Parathyroid adenoma (tissue), 2 donors: ENCODE data around the gene GNAT3.

Experiments
- H2AFZ ChIP-seq: fragments of 300-600 bp; sonication (generic); one replicate; pipeline ENCODE4 v1.7.0; 2017; ENCODE audit warnings: antibody characterized with exemption, mild to moderate bottlenecking
- H3K27ac ChIP-seq: fragments of 300-600 bp; sonication (generic); one replicate; pipeline ENCODE4 v1.7.0; 2017
- H3K27me3 ChIP-seq: fragments of 300-600 bp; sonication (generic); one replicate; pipeline ENCODE4 v1.7.0; 2017; ENCODE audit warnings: low read length; ENCODE audit not compliant: control insufficient read depth, insufficient read depth
- H3K36me3 ChIP-seq: fragments of 300-600 bp; sonication (generic); one replicate; pipeline ENCODE4 v1.7.0; 2017; ENCODE audit warnings: low read length; ENCODE audit not compliant: control insufficient read depth, insufficient read depth
- H3K4me1 ChIP-seq: fragments of 300-600 bp; sonication (generic); one replicate; pipeline ENCODE4 v1.7.0; 2017; ENCODE audit warnings: control low read depth
- H3K4me2 ChIP-seq: fragments of 300-600 bp; sonication (generic); one replicate; pipeline ENCODE4 v1.7.0; 2017; ENCODE audit warnings: low read length
- H3K4me3 ChIP-seq: fragments of 300-600 bp; sonication (generic); one replicate; pipeline ENCODE4 v1.7.0; 2017; ENCODE audit warnings: low read depth, low read length
- H3K79me2 ChIP-seq: fragments of 300-600 bp; sonication (generic); one replicate; pipeline ENCODE4 v1.7.0; 2017; ENCODE audit warnings: control low read depth
- H3K9ac ChIP-seq: fragments of 300-600 bp; sonication (generic); one replicate; pipeline ENCODE4 v1.7.0; 2017; ENCODE audit warnings: mild to moderate bottlenecking
- H3K9me3 ChIP-seq: fragments of 300-600 bp; sonication (generic); one replicate; pipeline ENCODE4 v1.7.0; 2017; ENCODE audit warnings: low read length; ENCODE audit not compliant: control insufficient read depth
- CTCF ChIP-seq: fragments of 300-600 bp; sonication (generic); IDR thresholded peaks from one replicate; pipeline ENCODE4 v1.7.0; 2017; ENCODE audit warnings: antibody characterized with exemption, mild to moderate bottlenecking
- donor health status: primary hyperparathyroidism.

The GNAT3 gene

DNA sequence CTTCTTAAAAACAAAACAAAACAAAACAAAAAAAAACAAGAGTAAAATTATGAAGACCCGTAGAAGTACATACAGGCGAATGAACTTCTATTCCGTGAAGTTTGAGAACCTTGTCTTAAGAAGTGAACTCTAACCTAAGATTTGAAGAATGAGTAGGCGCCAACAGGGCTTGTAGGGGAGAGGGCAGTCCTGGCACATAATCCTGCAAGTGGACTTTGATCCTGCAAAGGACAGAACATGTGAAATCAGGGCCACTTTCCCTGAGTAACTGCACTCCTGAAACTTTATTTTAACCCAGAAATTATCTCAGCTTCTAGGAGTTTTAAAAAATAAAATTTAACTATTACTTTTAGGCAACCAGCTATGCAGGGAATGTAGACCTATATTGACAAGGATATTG is 62.0 kb downstream of the GNAT3 start:
- no peak overlapping the region for H3K4me3 ChIP-seq
- no peak overlapping the region for H2AFZ ChIP-seq
- H3K4me2 ChIP-seq: no peak overlapping the region
- no peak overlapping the region for H3K27ac ChIP-seq
- H3K79me2 ChIP-seq: no peaks in the 10 kb centered on the region
- H3K9me3 ChIP-seq: no peaks in the 10 kb centered on the region
- no peak for TF ChIP-seq CTCF
- no peaks in the 10 kb centered on the region for H3K27me3 ChIP-seq
- no peak overlapping the region for H3K9ac ChIP-seq
- no peaks in the 10 kb centered on the region for H3K36me3 ChIP-seq
- H3K4me1 ChIP-seq: no peaks in the 10 kb centered on the region

DNA sequence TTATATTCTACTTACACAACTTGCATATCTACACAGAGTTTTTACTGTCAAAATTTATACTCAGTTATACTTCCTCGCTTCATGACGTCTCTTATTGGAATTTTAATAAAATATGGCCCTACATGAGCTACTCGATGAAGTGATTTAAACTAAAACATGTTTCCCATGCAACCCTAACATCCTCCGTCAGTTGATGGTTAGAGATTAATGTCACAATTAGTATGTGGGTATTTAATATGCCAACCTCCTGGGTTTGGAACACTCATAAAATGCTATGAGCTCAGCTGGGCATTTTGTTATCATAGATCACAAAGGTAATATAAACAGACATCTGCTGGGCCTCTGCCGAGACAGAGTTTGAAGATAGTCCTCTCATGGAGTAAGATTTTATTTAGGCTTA is 66.5 kb downstream of the GNAT3 start:
- Histone ChIP-seq H3K27me3 (no peaks in the 10 kb centered on the region), H3K36me3 (no peaks in the 10 kb centered on the region), H3K9ac (no peak overlapping the region), H3K4me3 (no peak overlapping the region), H3K9me3 (no peaks in the 10 kb centered on the region), H3K27ac (no peak overlapping the region), H3K79me2 (no peaks in the 10 kb centered on the region), H3K4me1 (no peaks in the 10 kb centered on the region), H2AFZ (no peak overlapping the region), H3K4me2 (no peak overlapping the region)
- TF ChIP-seq CTCF: no peak

DNA sequence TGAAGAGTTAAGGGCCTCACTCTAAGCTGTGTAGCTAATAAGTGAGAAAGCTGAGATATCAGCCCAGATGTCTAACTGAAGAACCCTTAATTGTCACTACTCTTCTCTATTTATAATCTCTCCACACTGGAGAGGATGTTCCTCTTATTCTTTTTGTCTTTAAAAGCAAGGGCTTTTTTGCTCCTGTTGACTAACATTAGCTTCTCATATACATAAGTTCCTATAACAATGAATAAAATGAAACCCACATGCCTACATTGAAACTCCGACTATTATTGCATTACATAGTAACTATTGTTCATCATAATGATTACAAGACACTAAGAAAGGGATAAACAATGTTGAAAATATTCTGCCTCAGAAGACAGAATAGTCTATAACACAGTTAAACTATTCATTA is 67.1 kb downstream of the GNAT3 start:
- Histone ChIP-seq H3K4me1 (no peaks in the 10 kb centered on the region), H3K27me3 (no peaks in the 10 kb centered on the region), H2AFZ (no peak overlapping the region), H3K36me3 (no peaks in the 10 kb centered on the region), H3K27ac (no peak overlapping the region), H3K4me3 (no peak overlapping the region), H3K79me2 (no peaks in the 10 kb centered on the region), H3K9ac (no peak overlapping the region), H3K4me2 (no peak overlapping the region), H3K9me3 (no peaks in the 10 kb centered on the region)
- TF ChIP-seq CTCF: no peak

DNA sequence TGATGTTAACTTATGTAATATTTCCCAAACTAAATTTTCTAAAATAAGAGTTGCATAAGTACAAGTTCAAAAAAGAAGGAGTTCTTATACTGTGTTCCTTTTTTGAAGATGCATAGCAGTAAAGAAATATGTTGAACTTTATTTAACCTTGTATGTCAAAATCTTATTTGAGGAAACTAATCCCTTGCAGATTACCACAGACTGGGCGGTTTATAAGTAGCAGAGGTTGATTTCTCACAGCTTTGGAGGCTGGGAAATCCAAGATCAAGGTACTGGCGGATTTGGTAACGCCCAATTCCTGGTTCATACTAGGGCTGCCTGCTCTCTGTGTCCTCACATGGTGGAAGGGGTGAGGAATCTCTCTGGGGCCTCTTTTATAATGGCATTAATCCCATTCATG is 68.5 kb downstream of the GNAT3 start:
- H3K4me2 ChIP-seq: no peak overlapping the region
- no peak overlapping the region for H3K4me3 ChIP-seq
- no peaks in the 10 kb centered on the region for H3K9me3 ChIP-seq
- no peak for TF ChIP-seq CTCF
- H2AFZ ChIP-seq: no peak overlapping the region
- H3K4me1 ChIP-seq: no peaks in the 10 kb centered on the region
- H3K36me3 ChIP-seq: no peaks in the 10 kb centered on the region
- no peaks in the 10 kb centered on the region for H3K79me2 ChIP-seq
- no peaks in the 10 kb centered on the region for H3K27me3 ChIP-seq
- no peak overlapping the region for H3K27ac ChIP-seq
- no peak overlapping the region for H3K9ac ChIP-seq

GRCh38 chr7:80440883-80441282 is 71.0 kb downstream of the GNAT3 start:
- H3K36me3 ChIP-seq: no peaks in the 10 kb centered on the region
- no peak overlapping the region for H3K4me3 ChIP-seq
- no peak overlapping the region for H2AFZ ChIP-seq
- no peak for TF ChIP-seq CTCF
- no peak overlapping the region for H3K9ac ChIP-seq
- no peaks in the 10 kb centered on the region for H3K27me3 ChIP-seq
- H3K4me1 ChIP-seq: no peaks in the 10 kb centered on the region
- H3K4me2 ChIP-seq: no peak overlapping the region
- no peaks in the 10 kb centered on the region for H3K79me2 ChIP-seq
- H3K27ac ChIP-seq: no peak overlapping the region
- no peaks in the 10 kb centered on the region for H3K9me3 ChIP-seq
